DOHH2 (cell line): ENCODE data around the gene KCP.

Experiments used
- CTCF ChIP-seq: fragments of 200-600 bp; sonication (generic); IDR thresholded peaks from one replicate; pipeline ENCODE4 v1.5.1; 2014; ENCODE audit warnings: antibody characterized with exemption, mild to moderate bottlenecking, low read depth, low read length; ENCODE audit not compliant: poor library complexity, severe bottlenecking
- EZH2phosphoT487 ChIP-seq: fragments of 200-600 bp; sonication (generic); IDR thresholded peaks from 2 replicates; pipeline ENCODE4 v1.6.1; 2017; ENCODE audit warnings: borderline replicate concordance, mild to moderate bottlenecking, antibody characterized with exemption, low read length, moderate library complexity, mixed read lengths

GRCh38 chr7:128922496-128923410 lies 12.2 kb upstream of the KCP start:
- TF ChIP-seq CTCF (no peak), EZH2phosphoT487 (no peak)
